Measurements from ENCODE around the gene SEMA3F.

DNA sequence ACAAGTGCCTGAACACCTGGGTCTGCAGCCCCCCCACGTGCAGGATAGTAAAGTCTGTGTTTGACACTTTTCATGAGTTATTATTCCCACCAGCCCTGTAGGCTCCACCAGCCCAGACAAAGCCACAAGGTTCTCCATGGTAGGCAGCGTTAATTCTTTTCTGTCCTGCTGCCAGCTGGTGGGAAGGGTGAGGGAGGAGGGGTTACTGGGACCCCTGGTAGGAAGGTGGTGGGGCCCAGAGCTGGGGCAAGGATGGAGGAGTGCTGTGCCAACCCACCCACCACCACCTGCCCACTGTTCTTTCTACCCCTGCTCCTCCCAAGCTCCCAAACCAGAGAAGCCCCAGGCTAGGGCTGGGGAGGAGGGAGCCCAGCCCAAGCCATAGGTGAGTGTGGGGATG is 20.8 kb upstream of the SEMA3F start:
- TF ChIP-seq EZH2 (IDR thresholded peaks at IDR 0.05) = no peak
- TF ChIP-seq POLR2AphosphoS5 (IDR thresholded peaks at IDR 0.05; ENCODE audit: borderline replicate concordance, low read depth, low read length) = no peak

All from SK-N-MC (cell line).